ENCODE measurements around the gene OR9A2. TPM values are rescaled to one million over a fixed set of nuclear protein-coding genes. Genes with fewer than 3 reads are reported as not detected.

The OR9A2 gene
- total RNA-seq, 2 experiments from 2014 or later = not detected

DNA sequence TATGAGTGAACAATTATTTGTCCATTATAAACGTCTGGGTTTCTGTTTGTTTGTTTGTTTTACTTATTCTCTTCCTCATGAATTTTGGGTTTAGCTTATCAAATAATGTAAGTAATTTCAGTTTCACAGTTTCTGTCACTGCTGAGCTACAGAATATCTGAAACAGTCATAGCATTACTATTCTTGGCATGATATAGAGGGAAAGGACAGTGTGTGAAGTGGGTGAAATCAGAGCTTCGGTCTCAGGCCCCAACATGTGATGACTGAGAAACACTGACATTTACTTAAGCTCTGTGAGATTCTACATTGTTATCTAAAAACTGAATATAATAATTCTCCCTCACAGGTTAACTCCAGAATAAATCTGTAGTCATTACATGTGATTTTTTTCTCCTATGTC, 16.5 kb upstream of the OR9A2 start:
- Mint-ChIP-seq H3K4me3 (no peak overlapping the region), H3K27me3 (peaks cover 6% of the 10 kb centered on the region), H3K4me1 (no peaks in the 10 kb centered on the region), H3K9me3 (no peaks in the 10 kb centered on the region), H3K36me3 (ENCODE audit: low read depth) (no peaks in the 10 kb centered on the region), H3K27ac (no peak overlapping the region)
- CTCF ChIA-PET = no interaction called here
- no peak for DNase-seq
- POLR2A ChIA-PET = no interaction called here

DNA sequence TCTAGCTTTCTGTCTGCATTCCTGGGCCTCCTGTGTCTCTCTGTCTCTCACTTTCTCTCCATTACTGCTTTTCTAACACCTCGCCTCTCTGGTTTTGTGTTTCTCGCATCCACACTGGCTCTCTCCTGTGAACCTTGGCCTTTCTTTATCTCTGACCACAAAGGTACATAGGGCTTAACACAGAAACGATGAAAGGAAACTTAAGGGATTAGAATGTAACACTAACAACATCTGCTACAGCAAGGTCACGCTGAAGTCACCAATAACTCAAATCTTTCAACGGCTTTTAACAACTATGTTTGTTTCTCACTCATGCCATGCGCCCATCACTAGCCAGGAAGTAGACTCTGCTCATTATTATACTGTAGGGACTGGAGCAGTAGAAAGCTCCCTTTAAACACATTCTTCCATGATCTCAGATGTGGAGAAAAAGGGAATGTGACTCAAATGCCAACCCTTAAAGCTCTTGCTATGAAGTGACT, 15.9 kb upstream of the OR9A2 start:
- Mint-ChIP-seq H3K4me1 (no peaks in the 10 kb centered on the region), H3K27ac (no peak overlapping the region), H3K27me3 (peaks cover 6% of the 10 kb centered on the region), H3K9me3 (no peaks in the 10 kb centered on the region), H3K36me3 (ENCODE audit: low read depth) (no peaks in the 10 kb centered on the region), H3K4me3 (no peak overlapping the region)
- CTCF ChIA-PET = no interaction called here
- POLR2A ChIA-PET = no interaction called here
- no peak for DNase-seq

- Mint-ChIP-seq H3K27me3 (peaks cover 6% of the 10 kb centered on the region), H3K36me3 (ENCODE audit: low read depth) (no peaks in the 10 kb centered on the region), H3K4me1 (no peaks in the 10 kb centered on the region), H3K4me3 (no peak overlapping the region), H3K9me3 (no peaks in the 10 kb centered on the region), H3K27ac (no peak overlapping the region)
- DNase-seq = no peak
- ChIA-PET CTCF (no interaction called here), POLR2A (no interaction called here)
Measured at GRCh38 chr7:143042159-143042789, 15.3 kb upstream of the OR9A2 start.

- Mint-ChIP-seq H3K9me3 (no peaks in the 10 kb centered on the region), H3K27ac (no peak overlapping the region), H3K4me1 (no peaks in the 10 kb centered on the region), H3K27me3 (peaks cover 5% of the 10 kb centered on the region), H3K4me3 (no peak overlapping the region), H3K36me3 (ENCODE audit: low read depth) (no peaks in the 10 kb centered on the region)
- no peak for DNase-seq
- ChIA-PET CTCF (no interaction called here), POLR2A (no interaction called here)
Measured at GRCh38 chr7:143041346-143041745, 14.4 kb upstream of the OR9A2 start.

DNA sequence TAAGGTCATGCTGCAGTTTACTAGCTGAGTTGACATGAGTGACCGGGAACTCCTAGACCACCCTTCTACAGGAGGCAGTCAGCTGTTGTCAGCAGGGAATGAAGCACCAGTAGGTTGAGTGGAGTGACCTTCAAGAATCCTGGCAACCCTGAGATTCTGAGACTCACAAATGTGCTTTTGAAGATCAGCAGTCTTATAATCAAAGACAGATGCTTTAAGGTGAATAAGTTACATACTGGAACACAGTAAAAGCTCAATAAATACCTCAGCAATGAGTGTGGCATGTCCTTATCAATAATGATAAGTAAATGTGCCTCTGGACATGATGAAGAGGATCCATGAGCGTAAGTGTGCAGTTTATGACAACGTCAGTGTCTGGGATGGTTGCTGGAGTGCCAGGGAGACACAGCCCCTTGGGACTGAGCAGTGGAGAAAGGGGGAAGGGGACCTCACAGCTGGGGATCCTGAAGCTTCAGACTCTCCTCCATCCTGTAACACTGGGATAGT, 13.3 kb upstream of the OR9A2 start:
- no peaks in the 10 kb centered on the region for H3K36me3 Mint-ChIP-seq (ENCODE audit: low read depth)
- DNase-seq = no peak
- no peaks in the 10 kb centered on the region for H3K9me3 Mint-ChIP-seq
- no peak overlapping the region for H3K27ac Mint-ChIP-seq
- peaks cover 5% of the 10 kb centered on the region for H3K27me3 Mint-ChIP-seq
- H3K4me3 Mint-ChIP-seq = no peak overlapping the region
- POLR2A ChIA-PET = no interaction called here
- CTCF ChIA-PET = no interaction called here
- H3K4me1 Mint-ChIP-seq = no peaks in the 10 kb centered on the region

DNA sequence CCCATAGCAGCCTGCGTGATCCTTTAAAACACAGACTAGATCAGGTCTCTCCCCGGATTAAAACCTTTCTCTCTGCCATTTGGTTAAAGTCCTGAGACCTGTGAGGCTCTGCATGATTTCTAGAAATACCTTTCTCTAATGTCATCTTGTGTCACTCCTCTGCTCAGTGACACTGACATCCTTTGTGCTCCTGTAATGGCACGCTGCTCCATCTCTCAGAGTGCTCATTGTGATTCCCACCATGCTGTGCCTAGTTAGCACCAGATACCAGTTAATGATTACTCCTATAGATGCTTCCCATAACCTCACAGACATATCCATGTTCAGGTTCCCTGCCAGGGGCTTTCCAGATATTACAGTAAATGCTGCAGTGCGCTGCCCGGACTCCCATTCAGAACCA, 11.7 kb upstream of the OR9A2 start:
- Mint-ChIP-seq H3K4me1 (no peaks in the 10 kb centered on the region), H3K9me3 (peaks cover 5% of the 10 kb centered on the region), H3K27ac (no peak overlapping the region), H3K27me3 (peaks cover 16% of the 10 kb centered on the region), H3K36me3 (ENCODE audit: low read depth) (no peaks in the 10 kb centered on the region), H3K4me3 (no peak overlapping the region)
- no peak for DNase-seq
- ChIA-PET POLR2A (no interaction called here), CTCF (no interaction called here)

DNA sequence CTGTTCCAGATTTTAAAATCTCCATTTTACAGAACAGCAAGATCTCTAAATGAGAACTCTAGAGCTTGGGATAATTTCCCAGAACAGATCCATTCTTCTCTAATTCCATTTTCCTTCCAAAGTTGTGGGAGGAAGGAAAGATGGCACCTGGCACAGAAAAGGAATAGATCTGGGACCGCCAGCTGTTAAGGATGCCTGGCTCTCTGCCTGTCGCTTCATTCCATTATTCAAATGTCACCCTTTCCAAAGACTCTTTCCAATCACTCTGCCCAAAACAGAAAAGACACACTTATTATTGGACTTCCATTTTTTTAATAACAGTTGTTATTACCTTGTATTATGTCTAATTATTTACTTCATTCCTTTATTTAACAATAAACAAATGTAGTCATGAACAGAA, 751 bp upstream of the OR9A2 start:
- no peak for DNase-seq
- ChIA-PET CTCF (interaction anchor here (1.7 kb wide), 1 partner anchor 12 kb away, joined by 4 read pairs; no protein-coding TSS in a partner anchor), POLR2A (no interaction called here)
- H3K27ac Mint-ChIP-seq = no peak overlapping the region
- no peaks in the 10 kb centered on the region for H3K4me1 Mint-ChIP-seq
- H3K4me3 Mint-ChIP-seq = no peak overlapping the region
- H3K9me3 Mint-ChIP-seq = no peaks in the 10 kb centered on the region
- H3K36me3 Mint-ChIP-seq (ENCODE audit: low read depth) = no peaks in the 10 kb centered on the region
- H3K27me3 Mint-ChIP-seq = peaks cover 9% of the 10 kb centered on the region

- no peak for DNase-seq
- H3K36me3 Mint-ChIP-seq (ENCODE audit: low read depth) = no peaks in the 10 kb centered on the region
- H3K4me3 Mint-ChIP-seq = no peak overlapping the region
- no peaks in the 10 kb centered on the region for H3K9me3 Mint-ChIP-seq
- H3K27me3 Mint-ChIP-seq = peaks cover 6% of the 10 kb centered on the region
- H3K27ac Mint-ChIP-seq = no peak overlapping the region
- no peaks in the 10 kb centered on the region for H3K4me1 Mint-ChIP-seq
- CTCF ChIA-PET = interaction anchor here (1.5 kb wide), 1 partner anchor 13 kb away, joined by 3 read pairs; no protein-coding TSS in a partner anchor
- POLR2A ChIA-PET = no interaction called here
Measured at GRCh38 chr7:143025371-143025770, 1.6 kb downstream of the OR9A2 start.

- Mint-ChIP-seq H3K4me3 (no peak overlapping the region), H3K36me3 (ENCODE audit: low read depth) (no peaks in the 10 kb centered on the region), H3K9me3 (no peaks in the 10 kb centered on the region), H3K27me3 (peaks cover 6% of the 10 kb centered on the region), H3K27ac (no peak overlapping the region), H3K4me1 (no peaks in the 10 kb centered on the region)
- POLR2A ChIA-PET = no interaction called here
- DNase-seq = no peak
- CTCF ChIA-PET = interaction anchor here (0.9 kb wide), 1 partner anchor 14 kb away, joined by 3 read pairs; no protein-coding TSS in a partner anchor
Measured at GRCh38 chr7:143023047-143023446, 3.9 kb downstream of the OR9A2 start.

GRCh38 chr7:143018931-143019330, 8.0 kb downstream of the OR9A2 start:
- ChIA-PET POLR2A (interaction anchor here (0.5 kb wide), 1 partner anchor 29 kb away, joined by 3 read pairs; no protein-coding TSS in a partner anchor), CTCF (interaction anchor here (1.4 kb wide), 1 partner anchor 15 kb away, joined by 3 read pairs; no protein-coding TSS in a partner anchor)
- no peak overlapping the region for H3K27ac Mint-ChIP-seq
- H3K27me3 Mint-ChIP-seq = peaks cover 6% of the 10 kb centered on the region
- no peak for DNase-seq
- no peaks in the 10 kb centered on the region for H3K4me1 Mint-ChIP-seq
- no peaks in the 10 kb centered on the region for H3K9me3 Mint-ChIP-seq
- no peak overlapping the region for H3K4me3 Mint-ChIP-seq
- no peaks in the 10 kb centered on the region for H3K36me3 Mint-ChIP-seq (ENCODE audit: low read depth)

DNA sequence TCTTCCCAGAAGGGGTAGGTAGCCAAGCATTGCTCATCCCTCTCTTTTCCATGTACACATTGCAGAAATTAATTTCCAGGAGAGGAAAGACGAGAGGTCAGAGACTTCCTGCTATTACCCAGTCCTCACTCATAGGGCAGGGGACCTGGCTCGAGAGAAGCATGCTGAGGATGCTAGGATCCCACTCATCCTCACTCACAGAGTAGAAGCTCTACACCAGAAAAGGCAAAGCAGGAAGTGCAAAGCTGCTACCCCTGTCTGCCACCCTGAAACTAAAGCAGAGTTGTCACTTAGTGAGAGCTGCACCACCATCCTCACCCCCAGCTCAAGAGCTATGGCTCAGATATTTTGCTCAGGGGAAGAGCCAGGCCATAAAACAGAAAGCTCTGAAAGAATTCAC, 9.9 kb downstream of the OR9A2 start:
- Mint-ChIP-seq H3K27ac (no peak overlapping the region), H3K4me1 (no peaks in the 10 kb centered on the region), H3K9me3 (no peaks in the 10 kb centered on the region), H3K27me3 (peaks cover 8% of the 10 kb centered on the region), H3K4me3 (no peak overlapping the region), H3K36me3 (ENCODE audit: low read depth) (no peaks in the 10 kb centered on the region)
- ChIA-PET CTCF (interaction anchor here (1.0 to 1.7 kb wide), 4 partner anchors 9 to 198 kb away, joined by 3 to 6 read pairs (median 4); no protein-coding TSS in a partner anchor), POLR2A (no interaction called here)
- no peak for DNase-seq

DNA sequence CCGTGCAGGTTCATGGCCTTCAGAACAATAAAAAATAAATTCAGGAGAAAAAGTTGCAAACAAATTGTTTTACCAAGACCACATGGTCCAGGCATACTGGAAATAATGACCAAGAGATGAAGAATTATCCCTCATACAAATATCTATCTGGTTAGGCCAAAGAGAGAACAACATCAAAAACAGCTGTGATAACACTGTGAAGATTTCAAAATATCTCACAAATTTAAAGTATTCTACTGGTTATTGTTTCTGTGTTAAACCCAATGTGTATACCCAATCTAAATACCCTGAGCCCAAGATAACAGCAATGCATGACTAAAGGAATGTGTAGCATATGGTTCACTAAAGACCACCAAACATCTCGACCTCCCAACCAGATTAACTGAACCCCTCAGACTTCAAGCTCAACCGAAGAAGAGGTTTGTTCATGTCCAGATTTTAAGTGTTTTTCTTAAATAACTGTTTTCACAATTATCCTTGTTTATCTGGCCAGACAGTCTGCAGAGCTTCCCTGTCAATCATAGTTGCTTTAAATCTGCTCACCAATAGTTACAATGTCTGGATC, 10.9 kb downstream of the OR9A2 start:
- H3K4me1 Mint-ChIP-seq = no peaks in the 10 kb centered on the region
- H3K36me3 Mint-ChIP-seq (ENCODE audit: low read depth) = no peaks in the 10 kb centered on the region
- CTCF ChIA-PET = interaction anchor here (0.9 to 1.7 kb wide), 5 partner anchors 8 to 202 kb away, joined by 3 to 6 read pairs (median 4); no protein-coding TSS in a partner anchor
- no peak overlapping the region for H3K4me3 Mint-ChIP-seq
- H3K27me3 Mint-ChIP-seq = peaks cover 8% of the 10 kb centered on the region
- no peak for DNase-seq
- no peak overlapping the region for H3K27ac Mint-ChIP-seq
- H3K9me3 Mint-ChIP-seq = no peaks in the 10 kb centered on the region
- POLR2A ChIA-PET = no interaction called here

- H3K36me3 Mint-ChIP-seq (ENCODE audit: low read depth) = no peaks in the 10 kb centered on the region
Measured at GRCh38 chr7:143015084-143015483, 11.8 kb downstream of the OR9A2 start.

More at GRCh38 chr7:143015084-143015483, 11.8 kb downstream of the OR9A2 start:
- CTCF ChIA-PET = interaction anchor here (0.9 to 1.2 kb wide), 3 partner anchors 135 to 203 kb away, joined by 3 read pairs; no protein-coding TSS in a partner anchor
- Mint-ChIP-seq H3K27ac (no peak overlapping the region), H3K4me3 (no peak overlapping the region), H3K4me1 (no peaks in the 10 kb centered on the region), H3K9me3 (no peaks in the 10 kb centered on the region), H3K27me3 (peaks cover 8% of the 10 kb centered on the region)
- DNase-seq = no peak
- POLR2A ChIA-PET = no interaction called here
